HG03097 (cell line): ENCODE measurements around the gene CBARP.

ENCODE experiments used
- ATAC-seq: cut with Tn5 transposase; IDR thresholded peaks from one replicate; pipeline ENCODE4 v1.9.1; 2021; ENCODE audit not compliant: unreplicated experiment, low FRiP score

CBARP gene

GRCh38 chr19:1275260-1275975, 37.6 kb upstream of the CBARP start, which contains the start of gene FAM174C:
TSS of gene FAM174C (plus strand) at chr19:1275530. CDS start at chr19:1275550, 20 bp downstream.
- peak; percentile 60 for ATAC-seq

DNA sequence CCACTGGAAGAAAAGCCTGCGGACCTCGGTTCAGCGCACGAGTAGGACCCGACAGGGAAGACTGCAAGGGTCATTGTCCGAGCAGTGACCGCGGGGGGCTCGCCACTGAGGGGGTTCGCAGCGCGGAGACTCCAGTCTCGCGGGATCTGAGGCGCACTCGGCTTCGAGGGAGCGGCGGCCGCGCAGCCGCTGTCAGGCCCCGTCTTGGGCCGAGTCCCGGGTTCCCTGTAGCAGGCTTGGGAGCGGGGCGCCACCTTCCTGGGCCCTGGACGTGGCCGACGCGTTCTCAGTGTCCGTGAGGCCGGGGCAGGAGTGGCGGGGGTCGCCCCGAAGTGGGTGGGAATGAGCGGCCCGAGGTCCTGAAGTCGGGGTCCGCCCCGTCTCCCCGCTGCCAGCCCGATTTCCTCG, 37.1 kb upstream of the CBARP start:
- ATAC-seq = no peak

DNA sequence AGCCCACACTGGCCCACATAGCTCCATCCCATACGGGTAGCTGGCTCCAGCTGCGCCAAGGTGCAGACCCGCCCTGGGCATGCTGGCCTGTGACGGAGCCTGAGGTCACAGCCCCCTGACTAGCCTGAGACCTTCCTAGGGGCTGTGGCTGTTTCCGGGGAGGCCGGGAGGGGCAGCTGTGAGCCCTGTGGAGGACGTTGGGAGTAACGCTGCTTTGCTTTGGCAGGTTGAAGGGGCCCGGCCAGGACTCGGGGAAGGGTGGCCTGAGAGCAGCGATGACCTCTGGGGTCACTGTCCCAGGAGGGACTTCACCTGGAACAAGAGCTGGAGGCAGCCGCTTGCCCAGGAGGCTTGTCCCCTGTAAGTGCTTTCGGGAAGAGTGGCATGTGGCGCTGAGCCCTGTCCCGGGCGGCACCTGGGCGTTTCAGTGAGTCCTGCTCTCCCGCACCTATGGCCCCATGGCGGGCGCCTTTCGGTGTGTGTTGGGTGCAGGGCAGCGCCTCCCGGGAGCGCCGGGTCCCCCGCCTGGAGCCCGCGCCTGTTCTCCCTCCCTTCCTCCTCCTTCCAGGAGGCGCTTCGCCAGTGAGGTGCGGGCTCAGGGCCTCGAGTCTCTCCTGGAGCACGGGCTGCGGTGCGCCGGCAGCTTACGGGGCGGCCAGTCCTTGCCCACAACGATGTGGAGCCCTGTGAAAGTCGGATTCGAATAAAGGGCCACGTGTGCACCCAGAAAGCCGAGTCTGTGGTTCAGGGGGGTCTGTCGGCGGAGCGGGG, 36.5 kb upstream of the CBARP start:
- no peak for ATAC-seq

GRCh38 chr19:1273263-1274041, 35.6 kb upstream of the CBARP start:
- no peak for ATAC-seq

DNA sequence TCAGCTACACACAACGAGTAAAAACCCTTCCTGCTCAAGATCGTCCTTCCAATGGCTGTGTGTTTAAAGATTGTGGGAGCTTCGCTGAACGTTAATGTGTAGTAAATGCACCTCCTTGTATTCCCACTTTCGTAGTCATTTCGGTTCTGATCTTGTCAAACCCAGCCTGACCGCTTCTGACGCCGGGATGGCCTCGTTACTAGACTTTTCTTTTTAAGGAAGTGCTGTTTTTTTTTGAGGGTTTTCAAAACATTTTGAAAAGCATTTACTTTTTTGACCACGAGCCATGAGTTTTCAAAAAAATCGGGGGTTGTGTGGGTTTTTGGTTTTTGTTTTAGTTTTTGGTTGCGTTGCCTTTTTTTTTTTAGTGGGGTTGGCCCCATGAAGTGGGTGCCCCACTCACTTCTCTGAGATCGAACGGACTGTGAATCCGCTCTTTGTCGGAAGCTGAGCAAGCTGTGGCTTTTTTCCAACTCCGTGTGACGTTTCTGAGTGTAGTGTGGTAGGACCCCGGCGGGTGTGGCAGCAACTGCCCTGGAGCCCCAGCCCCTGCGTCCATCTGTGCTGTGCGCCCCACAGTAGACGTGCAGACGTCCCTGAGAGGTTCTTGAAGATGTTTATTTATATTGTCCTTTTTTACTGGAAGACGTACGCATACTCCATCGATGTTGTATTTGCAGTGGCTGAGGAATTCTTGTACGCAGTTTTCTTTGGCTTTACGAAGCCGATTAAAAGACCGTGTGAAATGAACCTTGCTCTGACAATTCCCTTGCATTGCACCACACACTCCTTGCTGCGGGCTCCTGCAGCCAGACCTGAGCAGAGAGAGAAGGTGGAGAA, 34.8 kb upstream of the CBARP start:
- ATAC-seq = no peak

GRCh38 chr19:1271528-1272422, 34.0 kb upstream of the CBARP start:
- no peak for ATAC-seq

DNA sequence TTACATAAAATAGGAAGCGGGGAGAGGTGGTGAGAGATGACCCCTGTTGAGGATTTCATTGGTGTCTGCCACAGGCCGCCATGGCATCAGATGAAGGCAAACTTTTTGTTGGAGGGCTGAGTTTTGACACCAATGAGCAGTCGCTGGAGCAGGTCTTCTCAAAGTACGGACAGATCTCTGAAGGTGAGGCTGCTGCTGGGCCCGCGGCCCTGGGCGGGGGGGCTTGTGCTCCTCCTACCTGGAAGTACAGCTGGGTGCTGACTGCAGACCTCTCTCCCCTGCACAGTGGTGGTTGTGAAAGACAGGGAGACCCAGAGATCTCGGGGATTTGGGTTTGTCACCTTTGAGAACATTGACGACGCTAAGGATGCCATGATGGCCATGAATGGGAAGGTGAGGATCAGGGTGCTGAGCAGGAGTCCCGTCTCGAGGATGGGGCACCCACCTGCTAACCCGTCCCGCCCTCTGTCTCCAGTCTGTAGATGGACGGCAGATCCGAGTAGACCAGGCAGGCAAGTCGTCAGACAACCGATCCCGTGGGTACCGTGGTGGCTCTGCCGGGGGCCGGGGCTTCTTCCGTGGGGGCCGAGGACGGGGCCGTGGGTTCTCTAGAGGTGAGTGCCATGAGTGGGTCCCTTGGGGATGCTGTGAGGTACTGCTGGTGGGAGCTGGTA, 33.2 kb upstream of the CBARP start:
- no peak for ATAC-seq

DNA sequence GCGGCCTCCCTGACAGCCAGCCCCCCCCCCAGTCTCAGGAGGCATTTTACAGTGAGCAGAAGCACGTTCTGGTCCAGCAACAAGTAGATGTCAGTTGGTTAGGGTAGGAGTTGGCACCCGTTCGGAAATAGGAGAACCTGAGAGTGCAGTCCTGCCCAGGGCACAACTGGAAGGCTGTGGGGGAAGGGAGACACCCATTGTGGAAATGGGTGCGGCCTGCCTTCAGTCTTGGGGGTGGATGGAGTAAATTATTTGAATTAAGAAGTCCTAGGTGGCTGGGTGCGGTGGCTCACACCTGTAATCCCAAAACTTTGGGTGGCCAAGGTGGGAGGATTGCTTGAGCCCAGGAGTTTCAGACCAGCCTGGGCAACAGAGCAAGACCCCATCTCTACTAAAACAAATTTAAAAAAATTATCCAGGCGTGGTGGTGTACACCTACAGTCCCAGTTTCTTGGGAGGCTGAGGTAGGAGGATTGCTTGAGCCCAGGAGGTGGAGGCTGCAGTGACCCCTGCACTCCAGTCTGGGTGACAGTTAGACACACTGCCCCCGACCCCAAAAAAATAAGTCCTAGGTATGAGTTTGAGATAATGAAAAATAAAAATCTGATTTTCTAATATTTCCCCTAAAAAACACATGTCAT, 32.5 kb upstream of the CBARP start:
- no peak for ATAC-seq

DNA sequence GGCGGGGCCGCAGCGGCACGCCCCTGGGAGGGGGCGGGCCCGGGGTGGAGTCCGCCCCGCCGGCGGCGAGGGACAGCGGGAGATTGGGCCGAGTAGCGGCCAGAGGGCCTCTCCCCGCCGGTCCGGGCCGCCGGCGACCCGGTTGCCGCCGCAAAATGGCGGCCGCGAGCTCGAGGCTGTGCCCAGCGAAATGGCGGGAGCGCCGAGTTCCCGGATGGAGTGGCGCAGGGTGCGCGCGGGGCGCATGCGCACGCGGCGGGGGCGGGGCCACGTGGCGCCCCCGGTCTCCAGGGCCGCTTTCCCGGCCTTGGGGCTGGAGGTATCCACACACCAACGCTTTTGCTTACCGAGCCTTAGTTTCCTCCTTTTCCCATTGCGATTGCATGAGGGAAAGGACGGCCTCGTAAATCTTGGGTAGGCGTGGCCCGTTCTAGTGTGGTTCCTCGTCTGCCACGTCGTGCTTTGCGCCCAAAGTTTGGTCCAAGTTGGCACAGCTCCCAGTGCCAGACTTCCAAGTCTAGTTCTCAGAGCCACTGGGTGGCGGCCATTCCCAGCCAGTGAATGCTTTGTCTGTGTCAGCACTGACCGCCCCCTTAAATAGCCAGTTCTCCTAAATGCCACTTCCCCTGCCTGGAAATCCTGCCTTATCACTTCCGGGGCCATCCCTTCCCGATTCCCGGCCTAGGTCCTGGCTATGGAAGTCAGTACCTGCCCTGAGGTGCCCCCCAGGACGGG, 31.8 kb upstream of the CBARP start:
- ATAC-seq = peak; percentile 27

DNA sequence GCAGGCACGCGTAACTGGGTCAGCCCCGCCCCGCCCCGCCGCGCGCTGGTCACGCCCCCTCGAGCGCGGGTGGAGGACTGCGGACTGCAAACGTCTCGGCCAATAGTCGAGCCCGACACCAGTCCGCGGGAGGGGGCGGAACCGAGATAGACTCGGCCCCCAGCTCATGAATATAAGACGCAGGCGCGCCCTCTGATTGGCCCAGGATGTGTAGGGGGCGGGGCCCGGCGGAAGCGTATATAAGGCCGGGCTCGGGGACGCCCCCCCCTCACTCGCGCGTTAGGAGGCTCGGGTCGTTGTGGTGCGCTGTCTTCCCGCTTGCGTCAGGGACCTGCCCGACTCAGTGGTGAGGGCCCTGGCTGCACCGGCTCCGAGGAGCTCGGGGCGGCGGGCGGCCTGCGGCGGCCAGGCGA, 31.3 kb upstream of the CBARP start, which contains the start of gene CIRBP:
CIRBP (plus strand) TSS at position 268 of the 413 bp plus-strand sequence. CDS start 1,602 bp downstream, outside the sequence.
- ATAC-seq = peak; percentile 59

- ATAC-seq = no peak
Observed at GRCh38 chr19:1268226-1269064, 30.6 kb upstream of the CBARP start.

DNA sequence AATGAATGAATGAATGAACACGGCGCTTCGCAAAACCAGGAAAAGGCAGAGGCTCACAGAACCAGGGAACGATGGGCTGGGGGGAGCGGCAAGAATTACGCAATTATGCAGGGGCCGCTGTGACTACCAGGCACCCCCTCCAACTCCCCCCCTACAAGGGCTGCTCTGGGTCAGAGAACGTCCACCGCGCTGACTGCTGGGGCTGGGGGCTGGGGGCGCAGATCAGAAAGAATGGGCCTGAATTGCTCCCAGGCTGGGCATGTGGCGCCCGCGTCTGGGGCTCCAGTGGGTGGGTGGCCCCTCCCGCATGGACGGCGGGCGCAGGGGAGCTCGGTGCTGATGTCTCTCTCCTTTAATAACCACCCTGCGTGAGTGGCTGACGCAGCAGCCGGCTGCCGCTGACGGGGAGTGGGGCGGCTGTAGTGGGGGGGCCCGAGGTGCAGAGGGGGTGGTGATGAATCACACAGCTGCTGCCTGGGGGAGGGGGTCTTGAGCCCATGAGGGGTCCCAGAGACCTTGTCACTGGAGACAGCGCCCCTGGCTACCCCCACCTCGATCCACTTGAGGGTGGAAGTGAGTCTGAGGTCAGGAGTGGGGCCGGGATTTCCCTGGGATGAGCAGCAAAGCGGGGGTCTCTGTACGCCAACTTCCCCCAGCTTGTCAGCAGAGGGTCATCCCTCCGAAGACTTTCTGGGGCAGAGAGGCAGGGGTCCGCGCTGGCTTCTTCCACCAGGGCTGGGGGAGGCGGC, 29.8 kb upstream of the CBARP start:
- ATAC-seq = no peak

DNA sequence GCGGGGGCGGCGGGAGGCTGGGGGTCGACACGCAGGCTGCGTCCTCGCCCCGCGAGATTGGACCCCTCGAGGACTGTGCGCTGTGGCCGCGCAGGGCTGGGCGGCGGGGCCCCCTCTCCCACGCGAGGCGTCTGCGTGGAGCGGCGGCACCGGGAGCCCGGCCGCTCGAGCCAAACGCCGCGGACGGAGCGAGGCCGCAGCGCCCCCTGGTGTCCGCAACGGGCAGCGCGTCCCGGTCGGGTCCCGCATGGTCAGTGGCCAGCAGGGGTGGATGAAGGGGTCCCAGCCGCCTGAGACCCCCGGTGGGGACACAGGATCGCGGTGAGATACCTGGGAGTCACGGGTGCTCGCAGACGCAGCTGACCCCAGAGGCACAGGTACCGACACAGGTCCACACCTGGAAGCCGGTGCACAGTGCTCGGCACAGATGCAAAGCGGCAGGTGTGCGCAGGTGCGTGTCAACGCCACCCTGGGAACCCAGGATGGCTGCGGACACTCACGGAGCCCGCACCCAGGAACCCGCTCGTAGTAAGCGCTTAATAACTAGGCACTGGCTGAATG, 29.2 kb upstream of the CBARP start:
- ATAC-seq = peak; percentile 19

DNA sequence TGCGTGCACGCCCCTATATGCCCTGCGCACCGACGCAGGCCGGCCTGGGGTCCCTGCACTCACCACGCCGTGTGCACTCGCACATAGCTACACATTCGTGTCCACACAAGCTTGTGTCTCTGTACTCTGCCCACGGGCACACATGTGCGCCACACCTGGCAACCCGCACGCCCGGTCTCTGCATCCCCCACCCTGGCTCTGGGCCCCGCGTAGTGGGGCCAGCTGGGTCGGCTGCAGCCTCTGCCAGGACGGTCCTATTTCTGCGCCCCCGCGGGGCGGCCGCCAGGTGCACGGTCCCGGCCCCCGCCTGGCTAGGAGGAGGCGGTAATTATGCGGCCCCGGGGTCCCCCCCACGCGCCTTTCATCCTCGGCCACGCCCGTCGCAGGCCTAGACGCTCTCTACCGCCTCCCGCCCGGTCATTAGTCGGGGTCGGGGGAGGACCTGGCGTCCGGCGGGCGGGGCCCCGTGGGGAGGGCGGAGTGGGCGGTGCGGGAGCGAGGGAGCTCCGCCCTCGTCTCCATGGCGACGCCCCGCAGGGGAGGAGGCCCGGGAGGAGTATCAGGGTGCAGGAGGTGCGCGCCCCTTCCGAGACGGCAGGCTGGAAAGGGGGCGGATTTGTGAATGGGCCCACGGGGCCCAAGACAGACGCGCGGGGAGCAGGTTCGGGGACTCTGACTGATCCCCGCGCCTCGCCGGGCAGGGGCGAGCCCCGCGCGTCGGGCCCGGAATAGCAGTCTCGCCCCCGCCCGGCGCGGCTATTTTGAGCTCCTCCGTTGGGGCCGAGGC, 28.5 kb upstream of the CBARP start:
- peak; percentile 31 for ATAC-seq

DNA sequence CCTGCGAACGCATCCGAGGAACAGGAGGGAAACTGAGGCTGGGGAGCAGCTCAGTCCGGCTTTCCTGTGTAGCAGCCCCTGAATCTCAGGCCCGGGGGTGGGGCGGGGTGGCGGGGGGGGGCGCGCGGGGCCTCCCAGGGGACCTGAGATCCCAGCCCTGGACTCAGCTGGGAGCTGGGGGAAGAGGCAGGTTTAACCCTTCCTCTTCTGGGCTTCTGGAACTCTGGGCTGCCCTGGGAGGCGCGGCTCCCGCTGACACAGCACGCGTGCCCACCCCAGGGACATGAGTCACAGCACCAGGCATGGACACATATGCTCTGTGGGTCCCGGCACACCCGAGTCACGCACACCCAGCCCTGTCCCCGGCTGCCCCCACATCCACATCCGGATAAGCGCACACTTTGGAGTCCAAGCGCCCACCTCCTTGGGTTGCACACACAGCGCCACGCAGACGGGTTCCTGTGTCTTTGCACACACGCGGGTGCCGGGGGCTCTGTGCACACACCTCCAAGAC, 27.9 kb upstream of the CBARP start:
- ATAC-seq = no peak
